H9 (cell line): ENCODE measurements around the gene ADAM22. TPM values are rescaled to one million over a fixed set of nuclear protein-coding genes. Genes with fewer than 3 reads are reported as not detected.

Experiments used
- DNase-seq: peaks from one replicate; pipeline ENCODE4 v3.0.0-alpha.2; 2017
- H2AFZ ChIP-seq: one replicate; pipeline ENCODE4 v1.6.1; 2013; ENCODE audit warnings: mild to moderate bottlenecking, low read length, control low read depth, moderate library complexity
- H2AK5ac ChIP-seq: 2 replicates; pipeline ENCODE4 v1.6.1; 2013; ENCODE audit warnings: low read length, control low read depth, mixed read lengths; ENCODE audit not compliant: insufficient read length
- H2BK120ac ChIP-seq: one replicate; pipeline ENCODE4 v1.6.1; 2013; ENCODE audit warnings: low read depth, mild to moderate bottlenecking, low read length, control low read depth, inconsistent platforms; ENCODE audit not compliant: poor library complexity, severe bottlenecking
- H2BK12ac ChIP-seq: 2 replicates; pipeline ENCODE4 v1.6.1; 2013; ENCODE audit warnings: low read length, control low read depth, mixed read lengths, low read depth; ENCODE audit not compliant: insufficient read length
- H2BK15ac ChIP-seq: 2 replicates; pipeline ENCODE4 v1.6.1; 2013; ENCODE audit warnings: low read depth, low read length, control low read depth
- H2BK20ac ChIP-seq: one replicate; pipeline ENCODE4 v1.6.1; 2013; ENCODE audit warnings: low read depth, mild to moderate bottlenecking, low read length, control low read depth, inconsistent platforms; ENCODE audit not compliant: poor library complexity, severe bottlenecking
- H2BK5ac ChIP-seq: 2 replicates; pipeline ENCODE4 v1.6.1; 2013; ENCODE audit warnings: low read length, control low read depth, mixed read lengths; ENCODE audit not compliant: insufficient read length
- H3K14ac ChIP-seq: 2 replicates; pipeline ENCODE4 v1.6.1; 2013; ENCODE audit warnings: low read length, control low read depth; ENCODE audit not compliant: insufficient read depth
- H3K18ac ChIP-seq: 2 replicates; pipeline ENCODE4 v1.6.1; 2013; ENCODE audit warnings: low read depth, mild to moderate bottlenecking, mixed read lengths, low read length, control low read depth; ENCODE audit not compliant: insufficient read length
- H3K23ac ChIP-seq: 2 replicates; pipeline ENCODE4 v1.6.1; 2013; ENCODE audit warnings: low read length, control low read depth, mixed read lengths, low read depth; ENCODE audit not compliant: insufficient read length
- H3K23me2 ChIP-seq: 2 replicates; pipeline ENCODE4 v1.6.1; 2013; ENCODE audit warnings: low read depth, mild to moderate bottlenecking, mixed read lengths, low read length, control low read depth; ENCODE audit not compliant: insufficient read length, poor library complexity, severe bottlenecking
- H3K27ac ChIP-seq: 2 replicates; pipeline ENCODE4 v1.5.1; 2013; ENCODE audit warnings: low read length, control low read depth, mixed read lengths, low read depth; ENCODE audit not compliant: insufficient read length
- H3K27me3 ChIP-seq: 2 replicates; pipeline ENCODE4 v1.6.1; 2013; ENCODE audit warnings: low read length, control low read depth, inconsistent platforms; ENCODE audit not compliant: insufficient read depth
- H3K4ac ChIP-seq: 2 replicates; pipeline ENCODE4 v1.6.1; 2013; ENCODE audit warnings: low read depth, mild to moderate bottlenecking, control low read depth, inconsistent platforms, low read length, moderate library complexity
- H3K4me1 ChIP-seq: 2 replicates; pipeline ENCODE4 v1.6.1; 2013; ENCODE audit warnings: low read length, control low read depth, inconsistent platforms; ENCODE audit not compliant: insufficient read depth
- H3K4me2 ChIP-seq: 2 replicates; pipeline ENCODE4 v1.6.1; 2013; ENCODE audit warnings: low read length, control low read depth, mixed read lengths; ENCODE audit not compliant: insufficient read length, insufficient read depth
- H3K56ac ChIP-seq: 2 replicates; pipeline ENCODE4 v1.6.1; 2013; ENCODE audit warnings: low read depth, mild to moderate bottlenecking, mixed read lengths, low read length, control low read depth; ENCODE audit not compliant: insufficient read length
- H3K79me1 ChIP-seq: 2 replicates; pipeline ENCODE4 v1.6.1; 2013; ENCODE audit warnings: low read depth, mild to moderate bottlenecking, moderate library complexity, low read length, control low read depth, inconsistent platforms; ENCODE audit not compliant: insufficient read depth, poor library complexity, severe bottlenecking
- H3K79me2 ChIP-seq: 2 replicates; pipeline ENCODE4 v1.6.1; 2013; ENCODE audit warnings: low read length, control low read depth, inconsistent platforms; ENCODE audit not compliant: insufficient read depth
- H3K9ac ChIP-seq: 2 replicates; pipeline ENCODE4 v1.6.1; 2013; ENCODE audit warnings: low read length, control low read depth, mixed read lengths; ENCODE audit not compliant: insufficient read length; ENCODE audit errors: extremely low read depth
- H3K9me3 ChIP-seq: one replicate; pipeline ENCODE4 v1.6.1; 2013; ENCODE audit warnings: low read depth, low read length, inconsistent platforms; ENCODE audit not compliant: control insufficient read depth
- H3T11ph ChIP-seq: one replicate; pipeline ENCODE4 v1.6.1; 2013; ENCODE audit warnings: mild to moderate bottlenecking, low read length, control low read depth, inconsistent platforms
- H4K20me1 ChIP-seq: one replicate; pipeline ENCODE4 v1.6.1; 2013; ENCODE audit not compliant: control insufficient read depth, insufficient read length, insufficient read depth
- H4K5ac ChIP-seq: 2 replicates; pipeline ENCODE4 v1.6.1; 2013; ENCODE audit warnings: low read depth, mild to moderate bottlenecking, mixed read lengths, low read length, control low read depth; ENCODE audit not compliant: insufficient read length
- H4K8ac ChIP-seq: replicated peaks from 2 replicates; pipeline ENCODE4 v1.6.1; 2013; ENCODE audit warnings: low read length, control low read depth, mixed read lengths, low read depth; ENCODE audit not compliant: insufficient read length
- H4K91ac ChIP-seq: 2 replicates; pipeline ENCODE4 v1.6.1; 2013; ENCODE audit warnings: low read depth, mild to moderate bottlenecking, moderate library complexity, mixed read lengths, low read length, control low read depth; ENCODE audit not compliant: insufficient read length
- H3K27ac Mint-ChIP-seq, 3 experiments: 2 replicates in 2 of 3; 3 replicates in 1 of 3; pipeline ENCODE4 v1.8.0; 2020 to 2021; ENCODE audit warnings: mixed read lengths in 3 of 3, mild to moderate bottlenecking in 1 of 3, moderate library complexity in 1 of 3
- H3K27me3 Mint-ChIP-seq: 2 replicates; pipeline ENCODE4 v1.8.0; 2021; ENCODE audit warnings: low read depth, mild to moderate bottlenecking, moderate library complexity, mixed read lengths
- H3K36me3 Mint-ChIP-seq, 3 experiments: 2 replicates in 2 of 3; 3 replicates in 1 of 3; pipeline ENCODE4 v1.8.0; 2020 to 2021; ENCODE audit warnings: low read depth in 3 of 3, mixed read lengths in 3 of 3; ENCODE audit not compliant: insufficient read depth in 1 of 3
- H3K4me1 Mint-ChIP-seq, 2 experiments: 2 replicates each; pipeline ENCODE4 v1.8.0; 2020; ENCODE audit warnings: mixed read lengths in 2 of 2
- H3K4me3 Mint-ChIP-seq, 2 experiments: 2 replicates in 1 of 2; 3 replicates in 1 of 2; pipeline ENCODE4 v1.8.0; 2020 to 2021; ENCODE audit warnings: mild to moderate bottlenecking in 2 of 2, mixed read lengths in 2 of 2, moderate library complexity in 1 of 2
- H3K9me3 Mint-ChIP-seq, 2 experiments: 2 replicates in 1 of 2; 3 replicates in 1 of 2; pipeline ENCODE4 v1.8.0; 2020; ENCODE audit warnings: mild to moderate bottlenecking in 2 of 2, mixed read lengths in 2 of 2, moderate library complexity in 1 of 2
- total RNA-seq: library from RNA; stranded (reverse); gene quantifications from 2 replicates; pipeline ENCODE4 v1.2.1, GENCODE V29; 2021
- TF ChIP-seq, protein P1 (sequence below): fragments of 200-600 bp; sonication (generic); conservative IDR thresholded peaks from 3 replicates; pipeline ENCODE4 v1.8.0; 2021; ENCODE audit warnings: antibody characterized with exemption, mild to moderate bottlenecking

The ADAM22 gene
- total RNA-seq, 1 experiment from 2014 or later: 8.7 TPM

DNA sequence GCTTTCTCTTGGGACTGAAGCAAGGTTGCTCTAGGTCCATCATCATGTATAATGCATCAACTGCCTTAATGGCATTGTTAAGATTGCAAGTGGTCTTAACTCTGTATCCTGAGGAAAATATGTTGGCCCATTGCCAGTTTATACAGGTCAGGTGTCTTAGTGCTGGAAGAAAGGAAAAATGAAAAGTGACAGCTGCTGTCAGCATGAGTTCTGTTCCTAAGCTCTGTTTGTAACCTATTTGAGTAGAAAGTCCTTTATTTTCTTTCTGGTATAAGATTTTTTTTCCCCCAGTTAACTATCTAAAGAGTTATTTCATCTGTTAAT, 158.6 kb downstream of the ADAM22 start:
- Histone ChIP-seq H3K23ac (no peak overlapping the region), H3K18ac (no peak overlapping the region), H3K4ac (no peak overlapping the region), H3K4me1 (no peaks in the 10 kb centered on the region; the same call in 1 of the 2 replicates), H3K9me3 (no peaks in the 10 kb centered on the region), H2BK12ac (no peak overlapping the region), H3K79me2 (no peaks in the 10 kb centered on the region), H3K27ac (no peak overlapping the region), H2BK15ac (no peak overlapping the region), H4K5ac (no peak overlapping the region), H4K91ac (no peak overlapping the region), H3K27me3 (no peaks in the 10 kb centered on the region), H3K23me2 (no peaks in the 10 kb centered on the region), H2BK5ac (no peak overlapping the region), H3K14ac (no peak overlapping the region), H4K20me1 (no peaks in the 10 kb centered on the region), H4K8ac (no peak overlapping the region), H2AFZ (no peak overlapping the region), H3K79me1 (no peaks in the 10 kb centered on the region), H2BK20ac (no peak overlapping the region), H3K56ac (no peak overlapping the region), H3K4me2 (no peak overlapping the region), H3K9ac (no peak overlapping the region), H3T11ph (no peak overlapping the region), H2BK120ac (no peak overlapping the region), H2AK5ac (no peak overlapping the region)
- peaks cover 15 to 27% of the 10 kb centered on the region in 2 experiments for H3K4me1 Mint-ChIP-seq
- DNase-seq: no peak
- TF ChIP-seq, protein P1, sequence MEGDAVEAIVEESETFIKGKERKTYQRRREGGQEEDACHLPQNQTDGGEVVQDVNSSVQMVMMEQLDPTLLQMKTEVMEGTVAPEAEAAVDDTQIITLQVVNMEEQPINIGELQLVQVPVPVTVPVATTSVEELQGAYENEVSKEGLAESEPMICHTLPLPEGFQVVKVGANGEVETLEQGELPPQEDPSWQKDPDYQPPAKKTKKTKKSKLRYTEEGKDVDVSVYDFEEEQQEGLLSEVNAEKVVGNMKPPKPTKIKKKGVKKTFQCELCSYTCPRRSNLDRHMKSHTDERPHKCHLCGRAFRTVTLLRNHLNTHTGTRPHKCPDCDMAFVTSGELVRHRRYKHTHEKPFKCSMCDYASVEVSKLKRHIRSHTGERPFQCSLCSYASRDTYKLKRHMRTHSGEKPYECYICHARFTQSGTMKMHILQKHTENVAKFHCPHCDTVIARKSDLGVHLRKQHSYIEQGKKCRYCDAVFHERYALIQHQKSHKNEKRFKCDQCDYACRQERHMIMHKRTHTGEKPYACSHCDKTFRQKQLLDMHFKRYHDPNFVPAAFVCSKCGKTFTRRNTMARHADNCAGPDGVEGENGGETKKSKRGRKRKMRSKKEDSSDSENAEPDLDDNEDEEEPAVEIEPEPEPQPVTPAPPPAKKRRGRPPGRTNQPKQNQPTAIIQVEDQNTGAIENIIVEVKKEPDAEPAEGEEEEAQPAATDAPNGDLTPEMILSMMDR: no peak
- no peaks in the 10 kb centered on the region for H3K36me3 Mint-ChIP-seq
- H3K27ac Mint-ChIP-seq: no peak overlapping the region
- H3K27me3 Mint-ChIP-seq: no peaks in the 10 kb centered on the region
- H3K9me3 Mint-ChIP-seq: no peaks in the 10 kb centered on the region
- H3K4me3 Mint-ChIP-seq: no peak overlapping the region
